GM13976 (cell line): ENCODE measurements around the gene AHSG.
"Not testable (repeated sequence)": the region's sequence is repeated elsewhere in the genome, so short reads cannot be mapped to it uniquely, and the experiment has no call there.

Experiments used
- DNase-seq: peaks from one replicate; pipeline ENCODE4 v3.0.0; 2012; ENCODE audit warnings: low spot score
- in situ Hi-C: fragments of 300-500 bp; cut with MboI; formaldehyde crosslinking; loops from one replicate; pipeline ENCODE4 v1.12.0; 2022; ENCODE audit warnings: low sequenced_read_pairs, mixed read lengths, inconsistent platforms; ENCODE audit not compliant: unreplicated experiment
- TF ChIP-seq, protein P1 (sequence below): IDR thresholded peaks from 2 replicates; pipeline ENCODE4 v1.5.1; 2012; ENCODE audit warnings: borderline replicate concordance, mild to moderate bottlenecking; ENCODE audit not compliant: insufficient read depth; ENCODE audit errors: extremely low read depth, missing control alignments, control extremely low read depth

Gene AHSG, protein sequence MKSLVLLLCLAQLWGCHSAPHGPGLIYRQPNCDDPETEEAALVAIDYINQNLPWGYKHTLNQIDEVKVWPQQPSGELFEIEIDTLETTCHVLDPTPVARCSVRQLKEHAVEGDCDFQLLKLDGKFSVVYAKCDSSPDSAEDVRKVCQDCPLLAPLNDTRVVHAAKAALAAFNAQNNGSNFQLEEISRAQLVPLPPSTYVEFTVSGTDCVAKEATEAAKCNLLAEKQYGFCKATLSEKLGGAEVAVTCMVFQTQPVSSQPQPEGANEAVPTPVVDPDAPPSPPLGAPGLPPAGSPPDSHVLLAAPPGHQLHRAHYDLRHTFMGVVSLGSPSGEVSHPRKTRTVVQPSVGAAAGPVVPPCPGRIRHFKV

DNA sequence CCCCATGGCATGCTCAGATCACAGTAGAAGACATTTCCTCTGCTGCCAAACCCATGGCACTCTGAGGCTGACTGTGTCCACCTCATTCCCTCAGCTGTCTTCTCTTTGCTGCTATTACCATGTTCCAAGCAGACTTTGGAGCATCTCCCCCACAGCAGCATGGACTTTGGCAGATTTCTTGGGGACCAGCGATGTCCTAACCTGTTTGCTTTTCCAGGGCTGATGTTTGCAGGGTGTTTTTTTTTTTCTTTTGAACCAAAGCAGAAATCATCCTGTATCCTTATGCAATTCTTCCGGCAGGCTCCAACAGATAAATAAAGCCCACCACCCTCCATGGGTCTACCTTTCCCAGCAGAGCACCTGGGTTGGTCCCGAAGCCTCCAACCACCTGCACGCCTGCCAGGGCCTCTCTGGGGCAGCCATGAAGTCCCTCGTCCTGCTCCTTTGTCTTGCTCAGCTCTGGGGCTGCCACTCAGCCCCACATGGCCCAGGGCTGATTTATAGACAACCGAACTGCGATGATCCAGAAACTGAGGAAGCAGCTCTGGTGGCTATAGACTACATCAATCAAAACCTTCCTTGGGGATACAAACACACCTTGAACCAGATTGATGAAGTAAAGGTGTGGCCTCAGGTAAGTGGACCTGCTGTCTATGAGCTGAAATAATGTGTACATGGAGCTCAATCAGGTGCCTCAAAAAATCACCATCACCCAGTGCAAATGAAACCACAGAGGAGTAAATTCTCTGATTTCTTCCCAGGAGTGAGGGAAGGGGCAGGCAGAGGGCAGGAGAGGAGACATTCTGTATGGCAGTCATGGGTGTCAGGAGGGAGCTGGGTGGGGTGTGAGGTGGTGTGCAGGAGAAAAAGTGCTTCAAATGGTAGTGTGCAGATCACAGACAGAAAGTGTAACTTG, at the start of gene AHSG:
Gene AHSG, plus strand, starts transcription at position 340 of the 916 bp plus-strand sequence. Its CDS starts 82 bp downstream, at position 422.
- in situ Hi-C loops, result no loop called here
- no peak for DNase-seq

DNA sequence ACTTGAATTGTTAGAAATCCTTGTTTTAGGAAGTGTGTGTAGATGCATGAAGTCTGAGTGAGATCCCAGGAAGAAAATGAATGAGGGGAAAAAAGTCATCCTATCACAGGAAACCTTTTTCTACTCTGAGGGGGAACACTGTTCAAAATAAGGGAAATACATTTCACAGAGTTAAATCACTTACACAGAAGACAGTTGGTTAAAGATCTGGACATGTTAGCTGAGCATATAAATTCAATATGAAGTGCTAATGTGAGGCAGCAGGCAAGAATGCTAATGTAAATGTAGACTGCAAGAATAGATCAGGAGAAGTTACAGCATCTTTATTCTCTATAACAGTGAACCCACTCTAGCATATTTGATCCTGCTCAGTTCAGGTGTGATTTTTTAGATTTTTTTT, 48.3 kb upstream of the AHSG start:
- in situ Hi-C loops, result no loop called here
- no peak for DNase-seq
- TF ChIP-seq, protein P1, sequence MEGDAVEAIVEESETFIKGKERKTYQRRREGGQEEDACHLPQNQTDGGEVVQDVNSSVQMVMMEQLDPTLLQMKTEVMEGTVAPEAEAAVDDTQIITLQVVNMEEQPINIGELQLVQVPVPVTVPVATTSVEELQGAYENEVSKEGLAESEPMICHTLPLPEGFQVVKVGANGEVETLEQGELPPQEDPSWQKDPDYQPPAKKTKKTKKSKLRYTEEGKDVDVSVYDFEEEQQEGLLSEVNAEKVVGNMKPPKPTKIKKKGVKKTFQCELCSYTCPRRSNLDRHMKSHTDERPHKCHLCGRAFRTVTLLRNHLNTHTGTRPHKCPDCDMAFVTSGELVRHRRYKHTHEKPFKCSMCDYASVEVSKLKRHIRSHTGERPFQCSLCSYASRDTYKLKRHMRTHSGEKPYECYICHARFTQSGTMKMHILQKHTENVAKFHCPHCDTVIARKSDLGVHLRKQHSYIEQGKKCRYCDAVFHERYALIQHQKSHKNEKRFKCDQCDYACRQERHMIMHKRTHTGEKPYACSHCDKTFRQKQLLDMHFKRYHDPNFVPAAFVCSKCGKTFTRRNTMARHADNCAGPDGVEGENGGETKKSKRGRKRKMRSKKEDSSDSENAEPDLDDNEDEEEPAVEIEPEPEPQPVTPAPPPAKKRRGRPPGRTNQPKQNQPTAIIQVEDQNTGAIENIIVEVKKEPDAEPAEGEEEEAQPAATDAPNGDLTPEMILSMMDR, result no peak

More for the DNA sequence above, at the start of gene AHSG:
- TF ChIP-seq, protein P1, result no peak

DNA sequence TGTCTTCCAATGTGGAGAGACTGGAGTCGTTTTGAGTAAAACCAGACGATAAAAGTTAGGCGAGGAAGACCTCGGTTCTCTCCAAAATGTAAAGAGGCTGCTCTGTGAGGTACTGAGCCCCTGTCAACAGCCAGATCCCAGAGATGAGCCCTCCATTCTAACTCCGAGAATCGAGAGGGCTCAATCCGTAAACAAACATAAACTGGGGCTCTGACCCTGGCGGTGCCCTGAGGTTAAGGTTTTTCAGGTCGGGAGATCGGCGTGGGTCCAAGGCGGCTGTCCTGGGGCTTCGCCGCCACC, 46.1 kb upstream of the AHSG start:
- in situ Hi-C loops, result no loop called here
- TF ChIP-seq, protein P1, result no peak
- DNase-seq, result no peak

DNA sequence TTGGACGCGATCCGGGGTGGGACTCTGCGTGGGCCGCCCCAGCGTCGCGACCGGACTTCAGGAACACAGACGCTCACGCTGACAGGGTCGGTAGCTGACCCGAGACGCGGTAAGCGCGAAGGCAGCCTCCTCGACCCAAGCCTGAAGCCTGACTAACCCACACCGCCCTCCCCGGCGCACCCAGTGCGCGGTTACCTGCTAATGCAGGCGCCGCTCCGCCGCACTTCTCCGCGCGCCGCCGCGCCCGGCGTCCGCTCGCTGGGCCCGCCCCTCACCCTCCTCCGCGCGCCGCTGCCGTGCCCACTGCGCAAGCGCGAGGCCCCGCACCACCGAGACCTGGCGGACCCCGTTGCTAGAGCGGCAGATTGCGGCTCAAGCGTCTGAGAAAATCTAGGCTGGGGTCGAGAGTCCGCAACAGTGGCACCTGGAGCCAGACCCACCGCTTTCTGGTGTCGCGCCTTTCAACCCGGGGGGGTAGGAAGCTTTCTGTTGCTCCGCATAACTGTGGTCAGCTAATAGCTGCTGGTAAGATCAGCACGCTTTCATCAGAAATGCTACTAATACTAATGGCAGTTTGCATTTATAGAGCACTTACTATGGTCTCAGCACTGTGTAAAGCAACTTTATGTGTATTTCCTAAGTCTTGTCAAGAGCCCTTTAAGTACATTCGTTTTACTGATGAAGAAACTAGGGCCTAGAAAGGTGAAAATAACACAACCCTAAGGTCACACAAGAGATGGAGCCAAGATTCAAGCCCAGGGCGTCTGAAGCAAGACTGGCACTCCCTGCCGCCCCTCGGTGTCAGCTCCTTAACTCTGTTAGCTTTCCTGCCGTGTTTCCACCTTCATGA, 45.6 kb upstream of the AHSG start, which contains the start of gene TBCCD1:
Gene TBCCD1, minus strand, starts transcription at position 268 of the 850 bp plus-strand sequence. CDS start 3,010 bp downstream, outside the sequence.
- TF ChIP-seq, protein P1, result no peak

DNA sequence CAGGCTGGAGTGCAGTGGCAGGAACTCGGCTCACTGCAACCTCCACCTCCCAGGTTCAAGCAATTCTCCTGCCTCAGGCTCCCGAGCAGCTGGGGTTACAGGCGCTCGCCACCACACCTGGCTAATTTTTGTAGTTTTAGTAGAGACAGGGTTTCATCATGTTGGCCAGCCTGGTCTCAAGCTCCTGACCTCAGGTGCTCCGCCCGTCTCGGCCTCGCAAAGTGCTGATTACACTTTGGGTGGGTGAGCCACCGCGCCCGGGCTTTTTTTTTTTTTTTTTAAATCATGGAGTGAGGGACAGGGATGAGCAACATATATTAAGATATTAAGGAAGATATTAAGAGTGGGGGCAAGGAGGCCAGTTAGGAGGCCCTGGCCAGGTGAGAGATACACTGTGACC, 43.5 kb upstream of the AHSG start:
- in situ Hi-C loops, DNase-seq: not testable (repeated sequence)

More for the DNA sequence above, 45.6 kb upstream of the AHSG start, which contains the start of gene TBCCD1:
- DNase-seq, result peak; percentile 93
- in situ Hi-C loops, result no loop called here

DNA sequence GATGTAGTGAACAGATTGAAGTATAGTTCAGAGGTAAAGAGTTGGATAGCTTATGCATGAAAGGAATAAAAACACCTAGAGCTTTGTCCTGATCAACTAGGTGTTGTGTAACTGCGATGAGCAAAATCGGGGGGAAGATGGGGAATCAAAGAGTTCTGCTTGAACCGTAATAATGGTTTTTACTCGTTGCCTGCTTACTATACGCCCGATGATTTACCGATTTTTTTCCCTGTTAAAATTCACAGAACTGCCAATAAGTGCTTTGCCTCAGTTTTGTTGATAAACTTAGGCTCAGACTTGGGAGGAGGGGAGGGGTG, 43.1 kb upstream of the AHSG start:
- in situ Hi-C loops, result no loop called here
- TF ChIP-seq, protein P1, result no peak
- no peak for DNase-seq
